OCI-LY7 (cell line): ENCODE data around the gene ZSCAN9. TPM values are rescaled to one million over a fixed set of nuclear protein-coding genes. Genes with fewer than 3 reads are reported as not detected.
A peak's percentile ranks its signal among the peaks of the same experiment; 100 is the strongest.

Experiments used
- BruUV-seq: library from RNA; stranded (reverse); fragments of 400-500 nt; replicated peaks from 2 replicates; lab custom pipeline; 2021; lab: Mats Ljungman, UMichigan
- CTCF ChIA-PET: fragments of 300-600 bp; sonication (Branson Sonifier 250); formaldehyde crosslinking; loops from one replicate; lab custom pipeline; 2022; ENCODE audit warnings: antibody characterized with exemption; ENCODE audit not compliant: unreplicated experiment; lab: Charles Lee
- POLR2A ChIA-PET: fragments of 300-600 bp; sonication (Branson Sonifier 250); formaldehyde crosslinking; loops from one replicate; lab custom pipeline; 2022; ENCODE audit warnings: antibody characterized with exemption; lab: Charles Lee
- DNase-seq: peaks from one replicate; pipeline ENCODE4 v3.0.0-alpha.2; 2015; ENCODE audit warnings: low spot score
- H2AFZ ChIP-seq: fragments of 200-600 bp; sonication (generic), shearing (Covaris generic); 2 replicates; pipeline ENCODE4 v1.6.1; 2014; ENCODE audit warnings: mild to moderate bottlenecking, antibody characterized with exemption, low read length, moderate library complexity
- H3K27ac ChIP-seq: fragments of 200-600 bp; sonication (generic); 2 replicates; pipeline ENCODE4 v1.5.1; 2014; ENCODE audit warnings: mixed run types, low read depth, mild to moderate bottlenecking, moderate library complexity, low read length, inconsistent platforms; ENCODE audit not compliant: poor library complexity, severe bottlenecking
- H3K36me3 ChIP-seq: fragments of 200-600 bp; sonication (generic); 2 replicates; pipeline ENCODE4 v1.6.1; 2014; ENCODE audit warnings: mild to moderate bottlenecking, antibody characterized with exemption, low read length, moderate library complexity, mixed read lengths; ENCODE audit not compliant: insufficient read depth
- H3K4me1 ChIP-seq: fragments of 200-600 bp; sonication (generic); 2 replicates; pipeline ENCODE4 v1.5.1; 2014; ENCODE audit warnings: mild to moderate bottlenecking, low read length; ENCODE audit not compliant: insufficient read depth, poor library complexity, severe bottlenecking
- H3K4me2 ChIP-seq: fragments of 200-600 bp; sonication (generic); 2 replicates; pipeline ENCODE4 v1.6.1; 2014; ENCODE audit warnings: mild to moderate bottlenecking, low read length
- H3K4me3 ChIP-seq: fragments of 200-600 bp; sonication (generic); 2 replicates; pipeline ENCODE4 v1.5.1; 2014; ENCODE audit warnings: mild to moderate bottlenecking, low read depth, low read length; ENCODE audit not compliant: poor library complexity, severe bottlenecking
- H3K79me2 ChIP-seq: fragments of 200-600 bp; sonication (generic); 2 replicates; pipeline ENCODE4 v1.6.1; 2016; ENCODE audit warnings: low read depth, mild to moderate bottlenecking, low read length, moderate library complexity, mixed read lengths; ENCODE audit not compliant: insufficient read depth
- H3K9me2 ChIP-seq: fragments of 200-600 bp; sonication (generic); 2 replicates; pipeline ENCODE4 v1.6.1; 2016; ENCODE audit warnings: mild to moderate bottlenecking, low read length, mixed read lengths; ENCODE audit not compliant: insufficient read depth
- H3K9me3 ChIP-seq: fragments of 200-600 bp; sonication (generic); 2 replicates; pipeline ENCODE4 v1.6.1; 2014; ENCODE audit warnings: mild to moderate bottlenecking, mixed run types, low read length, mixed read lengths
- H4K20me1 ChIP-seq: fragments of 200-600 bp; sonication (generic); 2 replicates; pipeline ENCODE4 v1.6.1; 2014; ENCODE audit warnings: mild to moderate bottlenecking, antibody characterized with exemption, low read length, moderate library complexity, mixed read lengths; ENCODE audit not compliant: insufficient read depth
- CTCF ChIP-seq: fragments of 200-600 bp; sonication (generic); conservative IDR thresholded peaks from 2 replicates; pipeline ENCODE4 v1.5.1; 2014; ENCODE audit warnings: mild to moderate bottlenecking, antibody characterized with exemption, low read length, moderate library complexity, mixed read lengths
- EZH2phosphoT487 ChIP-seq: fragments of 200-600 bp; sonication (generic); IDR thresholded peaks from 2 replicates; pipeline ENCODE4 v1.6.1; 2018; ENCODE audit warnings: low read depth, borderline replicate concordance, mild to moderate bottlenecking, mixed run types, antibody characterized with exemption, low read length, moderate library complexity, mixed read lengths
- intact Hi-C: fragments of 100-400 bp; cut with micrococcal nuclease; formaldehyde crosslinking; loops from one replicate; pipeline ENCODE4 v1.10.0; 2022; ENCODE audit not compliant: unreplicated experiment
- total RNA-seq, 2 experiments: library from RNA; depleted of rRNA in 1 of 2; stranded (reverse); fragments of >200 nt in 1 of 2; shearing (Covaris generic) in 1 of 2; gene quantifications; 2 replicates each; pipeline ENCODE4 v1.2.3, GENCODE V29; 2014 to 2022

The ZSCAN9 gene
- total RNA-seq, 2 experiments from 2014 or later: 3.1 to 9.0 TPM

GRCh38 chr6:28266962-28267694 lies 42.1 kb downstream of the ZSCAN9 start, which contains the start of gene ZSCAN26:
ZSCAN26 (plus strand) TSS chr6:28267143; CDS start chr6:28271920, 4,777 bp downstream.
- peak; percentile 87 for DNase-seq
- Histone ChIP-seq H3K79me2 (no peaks in the 10 kb centered on the region), H3K4me3 (peak within 1 kb of the TSS; percentile 76), H3K9me2 (no peaks in the 10 kb centered on the region), H3K36me3 (no peaks in the 10 kb centered on the region), H3K27ac (peak within 1 kb of the TSS; percentile 17), H2AFZ (peak within 1 kb of the TSS; percentile 97), H3K4me1 (peaks cover 16% of the 10 kb centered on the region), H3K4me2 (peak within 1 kb of the TSS; percentile 88), H3K9me3 (no peaks in the 10 kb centered on the region), H4K20me1 (no peaks in the 10 kb centered on the region)
- TF ChIP-seq EZH2phosphoT487 (no peak), CTCF (no peak)
- TSS peak; percentile 58 for BruUV-seq
- ChIA-PET CTCF (interaction anchor here (0.6 kb wide), 1 partner anchor 125 kb away, joined by 3 read pairs; the partner anchor contains the start of gene ZKSCAN8), POLR2A (interaction anchor here (0.6 to 2.4 kb wide), 10 partner anchors 14 to 484 kb away, joined by 3 to 24 read pairs (median 3); partner anchors contain the start of genes PGBD1, ZKSCAN4 and ZSCAN12)
- intact Hi-C loops: loop anchor here (2.0 kb wide), 1 partner anchor 14 kb away; the partner anchor contains the start of gene ZKSCAN4

GRCh38 chr6:28267695-28268059 lies 42.6 kb downstream of the ZSCAN9 start:
- Histone ChIP-seq H3K4me2 (peak overlapping the region; percentile 88), H3K9me3 (no peaks in the 10 kb centered on the region), H4K20me1 (no peaks in the 10 kb centered on the region), H3K4me1 (peaks cover 16% of the 10 kb centered on the region), H3K79me2 (no peaks in the 10 kb centered on the region), H3K9me2 (no peaks in the 10 kb centered on the region), H3K36me3 (peaks cover under 1% of the 10 kb centered on the region; the same call in 1 of the 2 replicates), H3K4me3 (peak overlapping the region; percentile 76), H3K27ac (no peak overlapping the region), H2AFZ (peak overlapping the region; percentile 97)
- intact Hi-C loops: loop anchor here (2.0 kb wide), 1 partner anchor 15 kb away; the partner anchor contains the start of gene ZKSCAN4
- ChIA-PET CTCF (no interaction called here), POLR2A (interaction anchor here (0.8 to 2.4 kb wide), 4 partner anchors 14 to 485 kb away, joined by 3 to 24 read pairs (median 6); partner anchors contain the start of genes PGBD1, ZKSCAN4 and ZSCAN12)
- DNase-seq: no peak
- TF ChIP-seq CTCF: no peak
- BruUV-seq: no TSS peak

- Histone ChIP-seq H3K27ac (no peak overlapping the region), H3K4me3 (no peak overlapping the region), H3K9me3 (no peaks in the 10 kb centered on the region), H2AFZ (no peak overlapping the region), H3K36me3 (peaks cover 3% of the 10 kb centered on the region; the same call in 1 of the 2 replicates), H3K79me2 (no peaks in the 10 kb centered on the region), H3K4me1 (peaks cover 16% of the 10 kb centered on the region), H4K20me1 (no peaks in the 10 kb centered on the region), H3K9me2 (no peaks in the 10 kb centered on the region), H3K4me2 (no peak overlapping the region)
- no peak for DNase-seq
- POLR2A ChIA-PET: interaction anchor here (0.6 kb wide), 1 partner anchor 17 kb away, joined by 3 read pairs; the partner anchor contains the start of gene ZKSCAN4
- TF ChIP-seq CTCF: no peak
- no peak for TF ChIP-seq EZH2phosphoT487
- CTCF ChIA-PET: no interaction called here
- intact Hi-C loops: no loop called here
- BruUV-seq: no TSS peak
Observed at GRCh38 chr6:28269492-28269891, 44.4 kb downstream of the ZSCAN9 start.
